Measurements from ENCODE around the gene STYXL1.
"Not testable (repeated sequence)": the region's sequence is repeated elsewhere in the genome, so short reads cannot be mapped to it uniquely, and the experiment has no call there.

The STYXL1 gene, protein sequence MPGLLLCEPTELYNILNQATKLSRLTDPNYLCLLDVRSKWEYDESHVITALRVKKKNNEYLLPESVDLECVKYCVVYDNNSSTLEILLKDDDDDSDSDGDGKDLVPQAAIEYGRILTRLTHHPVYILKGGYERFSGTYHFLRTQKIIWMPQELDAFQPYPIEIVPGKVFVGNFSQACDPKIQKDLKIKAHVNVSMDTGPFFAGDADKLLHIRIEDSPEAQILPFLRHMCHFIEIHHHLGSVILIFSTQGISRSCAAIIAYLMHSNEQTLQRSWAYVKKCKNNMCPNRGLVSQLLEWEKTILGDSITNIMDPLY

DNA sequence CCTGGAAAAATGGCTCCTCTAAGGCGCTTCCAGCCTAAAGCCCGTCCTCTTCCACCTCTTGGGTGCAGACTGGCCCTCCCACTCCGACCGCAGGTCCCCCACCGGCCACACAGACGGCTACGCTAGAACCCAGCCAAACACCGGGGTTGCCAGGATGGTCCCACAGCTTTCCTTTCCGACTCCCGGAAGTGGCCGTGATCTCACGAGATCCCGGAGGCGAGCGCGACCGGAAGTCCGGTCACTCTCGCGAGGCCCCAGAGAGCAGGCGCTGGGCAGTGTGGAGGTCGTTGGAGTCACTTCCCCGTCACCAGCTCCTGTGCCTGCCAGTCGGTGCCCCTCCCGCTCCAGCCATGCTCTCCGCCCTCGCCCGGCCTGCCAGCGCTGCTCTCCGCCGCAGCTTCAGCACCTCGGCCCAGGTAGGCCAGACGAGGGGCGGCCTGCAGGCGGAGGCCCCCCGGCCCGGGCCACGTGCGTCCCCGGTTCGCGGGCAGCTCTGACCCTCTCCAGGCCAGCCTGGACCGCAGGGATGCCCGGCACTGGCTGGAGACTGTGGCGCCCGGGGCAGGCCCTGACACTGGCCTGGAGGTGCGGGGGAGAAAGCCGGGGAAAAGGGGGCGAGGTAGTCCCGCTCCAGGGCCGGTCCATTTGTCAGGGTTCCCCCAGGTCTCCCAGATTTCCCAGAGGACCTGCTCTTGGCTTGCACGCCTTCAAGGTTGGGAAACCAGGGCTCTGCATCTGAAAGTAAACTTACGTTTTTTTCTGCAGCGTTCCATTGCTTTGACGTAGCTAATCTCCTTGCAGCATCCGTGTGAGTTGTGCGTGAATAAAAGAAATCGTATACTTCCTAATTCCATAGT lies at the start of gene STYXL1, which contains the start of gene MDH2:
Gene STYXL1, minus strand, starts transcription at position 190 of the 857 bp plus-strand sequence. CDS start 17,477 bp downstream, outside the sequence.
Gene MDH2, plus strand, starts transcription at position 296 of the 857 bp plus-strand sequence. Its CDS starts 55 bp downstream, at position 351.
- peak; percentile 93 to 95 for DNase-seq

DNA sequence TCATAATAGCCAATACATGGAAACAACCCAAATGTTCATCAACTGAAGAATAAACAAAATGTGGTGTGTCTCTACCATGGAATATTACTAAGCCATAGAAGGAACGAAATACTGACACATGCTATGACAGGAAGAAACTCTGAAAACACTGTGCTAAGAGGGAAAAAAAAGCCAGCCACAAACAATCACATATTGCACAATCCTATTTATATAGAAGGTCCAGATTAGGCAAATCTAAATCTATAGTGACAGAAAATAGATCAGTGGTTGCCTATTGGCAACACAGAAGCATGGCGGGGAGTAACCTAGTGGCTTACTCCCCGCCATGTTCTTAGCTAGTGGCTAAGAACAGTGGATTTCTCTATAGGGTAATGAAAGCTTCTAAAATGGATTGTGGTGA lies 48.1 kb upstream of the STYXL1 start:
- DNase-seq: no peak

DNA sequence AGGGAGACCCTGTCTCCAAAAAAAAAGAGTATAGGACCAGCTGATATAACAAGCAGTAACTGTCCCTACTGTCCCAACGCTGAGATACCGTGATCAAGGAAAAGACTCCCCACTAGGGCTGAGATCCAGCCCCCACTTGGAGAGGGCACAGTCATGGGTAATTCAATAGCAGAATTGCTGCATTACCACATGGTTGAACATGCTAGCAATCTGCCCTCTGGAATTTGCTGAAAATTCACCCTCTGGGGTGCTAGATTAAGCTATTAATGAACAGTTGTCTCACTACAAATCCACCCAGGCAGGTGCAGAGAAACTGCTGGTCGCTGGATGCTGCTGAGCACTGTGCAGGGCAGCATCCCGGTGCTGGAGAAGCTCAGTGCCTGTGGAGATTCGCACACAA lies 46.5 kb upstream of the STYXL1 start:
- not testable (repeated sequence) for DNase-seq

DNA sequence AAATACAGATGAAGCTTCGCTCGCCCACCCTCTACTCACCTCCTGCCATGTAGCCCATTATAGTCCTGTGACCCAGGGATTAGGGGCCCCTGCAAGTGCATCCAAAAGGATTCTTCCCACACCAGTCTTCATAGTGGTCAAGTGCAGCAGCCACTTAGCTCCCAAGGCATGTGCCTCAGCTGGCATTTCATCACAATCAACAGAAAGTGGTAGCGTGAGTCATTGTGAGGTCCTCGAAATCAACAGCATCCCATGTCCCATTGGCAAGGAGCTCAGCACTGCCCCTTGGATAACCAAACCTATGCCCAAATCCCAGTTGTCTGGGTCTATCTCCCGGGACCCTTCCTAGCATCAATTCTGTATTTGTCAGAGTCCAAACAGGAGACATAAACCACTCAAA lies 45.7 kb upstream of the STYXL1 start:
- DNase-seq: not testable (repeated sequence)

DNA sequence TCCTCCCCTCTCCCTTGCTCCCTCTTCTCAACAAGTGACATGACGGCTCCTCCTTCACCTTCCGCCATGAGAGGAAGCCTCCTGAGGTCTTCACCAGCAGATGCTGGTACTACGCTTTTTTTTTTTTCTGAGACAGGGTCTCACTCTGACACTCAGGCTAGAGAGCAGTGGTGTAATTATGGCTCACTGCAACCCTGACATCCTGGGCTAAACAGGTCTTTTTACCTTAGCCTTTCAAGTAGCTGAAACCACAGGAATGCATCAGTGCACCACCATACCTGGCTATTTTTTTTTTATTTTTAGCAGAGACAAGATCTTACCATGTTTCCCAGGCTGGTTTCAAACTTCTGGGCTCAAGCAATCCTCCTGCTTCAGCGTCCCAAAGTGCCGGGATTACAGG lies 43.7 kb upstream of the STYXL1 start:
- DNase-seq: no peak

DNA sequence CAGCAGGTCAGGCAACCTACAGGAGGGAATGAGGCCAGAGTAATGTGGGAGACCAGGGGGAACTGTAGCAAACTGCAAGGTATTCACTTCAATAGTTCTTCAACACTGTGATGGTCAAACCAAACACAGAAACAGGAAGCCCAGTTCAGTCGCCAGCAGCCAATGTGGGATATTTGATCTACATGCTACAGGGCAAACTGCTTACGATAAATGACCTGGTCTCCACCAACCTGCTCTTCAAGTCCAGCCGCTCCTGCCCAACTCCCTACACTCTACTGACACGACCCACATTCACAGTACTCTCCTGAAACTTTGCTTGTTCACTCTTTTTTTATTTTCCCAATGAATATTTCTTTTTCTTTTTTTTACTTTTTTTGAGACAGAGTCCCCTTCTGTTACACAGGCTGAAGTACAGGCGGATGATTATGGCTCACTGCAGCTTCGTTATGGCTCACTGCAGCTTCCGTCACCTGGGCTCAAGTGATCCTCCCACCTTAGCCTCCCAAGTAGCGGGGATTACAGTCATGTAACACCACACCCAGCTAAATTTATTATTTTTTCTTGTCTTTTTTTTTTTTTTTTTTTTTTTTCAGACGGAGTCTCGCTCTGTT lies 42.2 kb upstream of the STYXL1 start:
- DNase-seq: no peak

DNA sequence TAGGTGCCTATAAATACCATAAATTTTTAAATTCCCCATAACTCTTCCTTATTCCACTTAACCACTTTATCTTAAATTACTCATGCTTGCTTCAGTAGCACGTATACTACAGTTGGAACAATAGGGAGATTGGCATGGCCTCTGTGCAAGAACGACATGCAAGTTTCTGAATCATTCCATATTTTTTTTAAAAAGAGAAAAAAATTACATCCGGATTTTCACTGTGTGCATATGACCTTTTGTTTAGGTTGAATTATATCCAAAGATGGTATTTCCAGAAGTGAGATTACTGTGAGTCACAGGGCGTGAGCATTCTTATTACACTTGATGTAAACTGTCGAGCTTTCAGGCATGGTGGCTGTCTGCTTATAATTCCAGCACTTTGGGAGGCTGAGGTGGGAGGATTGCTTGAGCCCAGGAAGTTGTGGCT lies 39.6 kb upstream of the STYXL1 start:
- DNase-seq: not testable (repeated sequence)

DNA sequence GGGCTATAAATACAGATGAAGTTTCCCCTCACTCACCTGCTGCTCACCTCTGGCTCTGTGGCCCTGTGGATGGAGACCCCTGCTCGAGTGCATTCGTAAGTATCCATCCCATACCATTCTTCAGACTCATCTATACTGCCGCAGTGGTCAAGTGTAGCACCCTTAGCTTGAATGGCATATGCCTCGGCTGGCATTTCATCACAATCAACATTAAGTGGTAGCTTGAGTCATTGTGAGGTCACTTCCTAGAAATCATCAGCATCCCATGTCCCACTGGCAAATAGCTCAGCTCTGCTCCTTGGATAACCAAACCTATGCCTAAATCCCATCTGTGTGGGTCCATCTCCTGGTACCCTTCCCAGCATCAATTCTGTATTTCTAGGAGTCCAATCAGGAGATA lies 38.3 kb upstream of the STYXL1 start:
- no peak for DNase-seq

DNA sequence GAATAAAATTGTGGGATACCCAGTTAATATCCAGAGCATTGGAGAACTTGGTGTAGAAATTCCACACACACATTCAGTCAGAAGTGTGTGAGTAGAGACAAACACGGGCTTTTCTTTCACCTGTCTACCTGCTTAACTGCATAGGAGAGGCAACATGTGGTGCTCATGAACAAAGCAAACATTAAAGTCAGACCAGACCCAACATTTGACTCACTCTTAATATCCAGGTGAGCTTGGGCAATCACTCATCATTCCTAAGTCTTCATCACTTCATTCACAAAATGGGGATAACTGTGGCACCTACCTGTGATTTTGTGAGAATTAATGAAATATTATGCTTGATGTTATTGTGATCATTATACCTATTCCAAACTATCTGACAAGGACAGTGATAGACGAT lies 36.3 kb upstream of the STYXL1 start:
- not testable (repeated sequence) for DNase-seq

DNA sequence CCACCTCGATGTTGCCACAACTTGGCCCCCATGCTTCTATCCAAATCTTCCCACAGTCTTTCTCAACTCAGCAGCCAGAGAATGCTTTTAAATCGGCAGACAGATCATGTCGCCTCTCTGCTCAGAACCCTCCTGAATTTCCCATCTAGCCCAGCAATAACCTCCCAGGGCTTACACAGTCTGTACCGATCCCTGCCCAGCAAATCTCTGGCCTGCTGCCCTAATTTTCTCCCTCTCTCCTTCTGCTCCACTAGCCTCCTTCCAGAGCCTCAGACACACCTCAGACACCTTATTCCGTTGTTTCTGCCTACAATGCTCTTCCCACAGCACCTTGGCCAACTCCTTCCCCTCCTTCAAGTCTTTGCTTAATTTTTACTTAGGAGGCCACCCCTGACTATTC lies 32.4 kb upstream of the STYXL1 start:
- DNase-seq: no peak

DNA sequence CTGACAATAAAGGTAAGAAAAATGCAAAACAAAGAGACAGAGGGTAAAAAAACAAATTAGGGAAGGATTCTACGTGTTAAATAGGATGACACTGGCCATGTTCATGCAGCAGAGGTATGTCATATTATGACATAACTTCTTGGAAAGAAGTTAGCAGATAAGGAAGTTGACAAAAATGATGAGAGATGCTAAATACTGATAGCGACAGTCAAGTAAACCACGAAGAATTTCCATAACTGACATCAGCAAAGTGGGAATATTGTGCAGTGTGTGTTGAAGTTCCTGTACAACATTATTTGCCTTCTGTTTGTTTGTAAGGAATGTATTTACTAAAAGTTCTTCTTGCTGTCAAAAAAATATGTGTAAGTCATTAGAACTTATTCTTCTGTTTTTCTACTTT lies 29.6 kb upstream of the STYXL1 start:
- DNase-seq: no peak

DNA sequence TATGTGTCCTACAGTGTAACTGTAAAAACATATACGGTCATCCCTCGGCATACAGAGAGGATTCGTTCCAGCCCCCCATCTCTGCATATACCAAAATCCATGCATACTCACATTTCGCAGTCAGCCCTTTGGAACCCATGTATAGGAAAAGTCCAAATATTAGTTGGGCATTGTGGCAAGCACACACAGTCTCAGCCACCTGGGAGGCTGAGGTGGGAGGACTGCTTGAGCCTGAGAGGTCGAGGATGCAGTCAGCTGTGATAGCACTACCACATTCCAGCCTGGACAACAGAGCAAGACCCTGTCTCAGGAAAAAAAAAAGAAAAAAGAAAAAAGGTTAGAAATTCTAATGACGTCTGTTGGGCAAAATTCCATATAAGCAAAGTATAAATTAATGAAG lies 29.2 kb upstream of the STYXL1 start:
- no peak for DNase-seq

DNA sequence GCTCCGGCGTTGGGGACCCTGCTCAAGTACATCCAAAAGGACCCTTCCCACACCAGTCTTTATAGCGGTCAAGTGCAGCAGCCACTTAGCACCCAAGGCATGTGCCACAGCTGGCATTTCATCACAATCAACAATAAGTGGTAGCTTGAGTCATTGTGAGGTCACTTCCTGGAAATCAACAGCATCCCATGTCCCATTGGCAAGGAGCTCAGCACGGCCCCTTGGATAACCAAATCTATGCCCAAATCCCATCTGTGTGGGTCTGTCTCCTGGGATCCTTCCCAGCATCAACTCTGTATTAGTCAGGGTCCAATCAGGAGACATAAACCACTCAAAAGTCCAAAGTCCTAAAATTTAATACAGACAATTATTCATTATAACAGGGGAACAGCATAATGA lies 27.2 kb upstream of the STYXL1 start:
- no peak for DNase-seq

DNA sequence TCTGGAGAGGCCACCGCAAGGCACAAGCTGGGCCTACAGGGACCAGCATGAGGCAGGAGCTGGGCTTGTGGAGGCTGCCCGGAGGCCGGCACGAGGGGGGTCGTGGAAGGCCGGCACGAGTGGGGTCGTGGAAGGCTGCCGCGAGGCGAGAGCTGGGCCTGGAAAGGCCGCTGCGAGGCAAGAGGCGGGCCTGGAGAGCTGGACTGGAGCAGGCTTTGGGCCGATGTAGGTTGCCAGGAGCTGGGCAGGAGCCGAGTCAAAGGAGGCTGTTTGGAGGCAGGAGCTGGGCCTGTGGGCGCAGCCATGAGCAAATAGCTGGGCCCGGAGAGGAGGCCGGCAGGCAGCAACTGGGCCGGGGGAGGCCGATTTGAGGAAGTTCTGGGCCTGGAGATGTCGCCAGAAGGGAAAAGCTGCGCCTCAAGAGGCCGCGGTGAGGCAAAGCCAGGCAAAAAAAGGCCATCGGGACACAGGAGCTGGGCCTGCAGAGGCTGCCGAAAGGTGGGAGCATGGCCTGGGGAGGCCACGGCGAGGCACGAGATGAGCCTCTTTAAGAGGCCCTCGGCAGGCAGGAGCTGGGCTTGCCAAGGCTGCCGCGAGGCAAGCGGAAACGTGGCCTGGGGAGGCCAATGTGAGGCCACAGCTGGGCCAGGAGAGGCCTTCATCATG lies 26.6 kb upstream of the STYXL1 start:
- DNase-seq: no peak

DNA sequence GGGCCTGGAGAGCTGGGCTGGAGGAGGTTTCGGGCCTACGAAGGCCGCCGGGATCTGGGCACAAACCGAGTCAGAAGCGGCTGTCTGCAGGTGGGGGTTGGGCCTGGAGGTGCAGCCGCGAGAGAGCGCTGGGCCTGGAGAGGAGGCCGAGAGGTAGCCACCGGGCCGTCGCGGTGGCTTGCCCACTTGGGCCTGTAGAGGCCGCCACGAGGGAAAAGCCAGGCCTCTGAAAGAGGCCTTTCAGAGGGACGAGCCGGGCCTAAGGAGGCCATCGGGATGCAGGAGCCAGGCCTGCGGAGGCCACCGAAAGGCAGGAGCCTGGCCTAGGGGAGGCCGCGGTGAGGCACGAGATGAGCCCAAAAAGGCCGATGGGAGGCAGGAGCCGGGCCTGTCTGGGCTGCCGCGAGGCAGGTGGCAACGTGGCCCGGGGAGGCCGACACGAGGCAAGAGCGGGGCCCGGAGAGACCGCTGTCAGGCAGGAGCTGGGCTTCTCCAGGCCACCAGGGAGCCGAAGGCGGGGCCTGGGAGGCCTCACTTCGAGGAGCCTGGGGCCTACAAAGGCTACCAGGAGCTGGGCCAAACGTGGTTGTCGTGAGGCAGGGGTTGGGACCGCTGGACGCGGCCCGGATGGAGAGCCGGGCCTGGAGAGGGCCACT lies 25.7 kb upstream of the STYXL1 start:
- no peak for DNase-seq

DNA sequence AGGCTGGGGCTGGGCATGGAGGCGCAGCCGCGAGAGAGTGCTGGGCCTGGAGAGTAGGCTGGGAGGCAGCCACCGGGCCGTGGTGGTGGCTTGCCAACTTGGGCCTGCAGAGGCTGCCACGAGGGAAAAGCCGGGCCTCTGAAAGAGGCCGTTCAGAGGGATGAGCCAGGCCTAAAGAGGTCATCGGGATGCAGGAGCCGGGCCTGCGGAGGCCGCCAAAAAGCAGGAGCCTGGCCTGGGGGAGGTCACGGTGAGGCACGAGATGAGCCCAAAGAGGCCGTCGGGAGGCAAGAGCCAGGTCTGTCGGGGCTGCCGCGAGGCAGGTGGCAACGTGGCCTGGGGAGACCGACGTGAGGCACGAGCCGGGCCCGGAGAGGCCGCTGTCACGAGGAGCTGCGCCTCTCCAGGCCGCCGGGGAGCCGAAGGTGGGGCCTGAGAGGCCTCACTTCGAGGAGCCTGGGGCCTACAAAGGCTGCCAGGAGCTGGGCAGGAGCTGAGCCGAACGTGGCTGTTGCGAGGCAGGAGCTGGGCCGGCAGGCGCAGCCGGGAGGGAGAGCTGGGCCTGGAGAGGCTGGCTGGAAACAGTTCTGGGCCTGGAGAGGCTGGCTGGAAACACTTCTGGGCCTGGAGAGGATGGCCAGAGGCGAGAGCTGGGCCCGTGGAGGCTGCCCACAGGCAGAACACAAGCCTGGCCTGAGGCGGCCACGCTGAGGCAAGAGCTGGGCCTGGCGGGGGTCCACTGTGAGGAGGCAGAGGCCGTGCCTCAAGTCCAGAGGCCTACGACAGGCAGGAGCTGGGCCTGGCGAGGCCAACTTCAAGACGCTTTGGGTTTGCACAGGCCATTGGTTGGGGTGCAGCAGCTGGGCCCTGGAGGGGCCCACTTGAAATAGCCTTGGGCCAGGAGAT lies 24.7 kb upstream of the STYXL1 start:
- DNase-seq: no peak

DNA sequence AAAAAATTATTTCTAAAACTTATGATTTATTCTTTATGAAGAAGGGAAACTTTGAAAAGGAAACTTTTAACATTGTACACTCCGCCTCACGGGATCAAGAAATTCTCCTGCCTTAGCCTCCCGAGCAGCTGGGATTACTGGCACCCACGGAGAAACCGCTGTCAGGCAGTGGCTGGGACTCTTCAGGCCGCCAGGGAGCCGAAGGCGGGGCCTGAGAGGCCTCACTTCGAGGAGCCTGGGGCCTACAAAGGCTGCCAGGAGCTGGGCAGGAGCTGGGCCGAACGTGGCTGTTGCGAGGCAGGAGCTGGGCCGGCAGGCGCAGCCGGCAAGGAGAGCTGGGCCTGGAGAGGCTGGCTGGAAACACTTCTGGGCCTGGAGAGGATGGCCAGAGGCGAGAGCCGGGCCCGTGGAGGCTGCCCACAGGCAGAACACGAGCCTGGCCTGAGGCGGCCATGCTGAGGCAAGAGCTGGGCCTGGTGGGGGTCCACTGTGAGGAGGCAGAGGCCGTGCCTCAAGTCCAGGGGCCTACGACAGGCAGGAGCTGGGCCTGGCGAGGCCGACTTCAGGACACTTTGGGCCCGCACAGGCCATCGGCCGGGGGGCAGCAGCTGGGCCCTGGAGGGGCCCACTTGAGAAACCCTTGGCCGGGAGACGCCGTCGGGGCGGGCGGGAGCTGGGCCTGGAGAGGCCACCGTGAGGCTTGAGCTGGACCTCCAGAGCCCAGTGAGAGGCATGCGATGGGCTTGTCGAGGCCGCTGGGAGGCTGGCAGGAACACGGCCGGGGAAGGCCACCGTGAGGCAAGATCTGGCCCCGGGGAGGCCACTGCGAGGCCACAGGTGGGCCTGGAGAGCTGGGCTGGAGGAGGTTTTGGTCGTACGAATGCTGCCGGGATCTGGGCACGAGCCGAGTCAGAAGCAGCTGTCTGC lies 23.8 kb upstream of the STYXL1 start:
- no peak for DNase-seq

DNA sequence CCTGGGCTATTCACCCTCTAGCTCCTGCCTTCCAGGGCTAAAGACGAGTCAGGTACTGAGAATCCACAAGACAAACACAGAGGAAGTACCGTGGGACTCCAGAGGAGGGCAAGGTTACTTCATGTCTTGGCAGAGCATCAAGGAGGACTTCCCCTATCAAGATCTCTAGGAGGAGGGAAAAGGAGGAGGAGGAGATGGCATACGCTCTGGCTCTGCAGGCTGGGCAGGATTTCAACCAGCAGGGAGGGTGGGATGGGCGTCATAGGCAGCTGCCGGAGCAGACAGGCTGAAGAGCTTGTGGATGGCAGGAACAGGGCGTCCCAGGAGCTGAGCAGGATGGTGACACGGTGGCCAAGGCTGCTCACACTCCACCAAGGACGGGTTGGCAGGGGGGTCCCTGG lies 21.4 kb upstream of the STYXL1 start:
- DNase-seq: no peak

DNA sequence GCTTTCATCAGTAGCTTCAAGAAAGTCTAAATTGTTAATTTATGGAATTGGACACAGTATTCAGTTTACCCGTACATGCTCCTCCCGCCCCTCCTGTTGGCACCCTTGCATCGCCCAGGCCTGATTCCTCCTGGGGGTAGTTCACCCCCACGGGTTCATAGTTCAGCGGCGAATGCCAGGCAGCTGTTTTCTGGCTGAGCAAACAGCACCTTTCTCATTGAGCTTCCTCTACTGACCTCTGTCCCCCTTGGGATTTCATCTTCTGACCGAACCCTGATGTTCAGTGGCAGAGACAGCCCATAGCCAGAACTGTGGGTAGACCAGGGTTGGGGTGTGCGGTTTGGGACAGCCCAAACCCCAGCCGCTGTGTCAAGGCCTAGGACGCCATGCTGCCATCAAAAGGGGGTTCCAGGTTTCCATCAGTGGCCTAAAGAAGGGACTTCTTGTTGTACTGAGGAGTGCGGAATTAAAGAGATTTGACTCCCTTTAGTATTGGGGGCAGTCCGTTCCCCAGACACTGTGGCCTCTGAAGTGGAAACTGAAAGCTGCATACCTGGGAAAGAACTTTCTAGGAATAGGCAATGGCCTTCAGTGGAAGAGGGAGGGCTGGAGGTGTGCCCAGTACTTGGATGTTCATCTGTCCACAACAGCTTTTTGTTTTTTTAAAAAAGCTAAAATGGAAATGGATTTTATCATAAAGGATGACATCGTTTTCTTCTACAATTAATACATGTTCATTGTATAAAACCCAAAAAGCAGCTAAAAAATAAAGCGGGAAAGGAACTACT lies 19.1 kb upstream of the STYXL1 start:
- no peak for DNase-seq

All from NCI-H1930 (cell line).